Activated CD8-positive, alpha-beta memory T cell treated with anti-CD3 and anti-CD28 coated beads for 48 hours (primary cell): ENCODE data around the gene KLF17.

ENCODE experiments used
- DNase-seq, 3 experiments: peaks; one replicate each; pipeline ENCODE4 v3.0.0-alpha.2; 2020; ENCODE audit warnings: low read depth in 2 of 3, low spot score in 2 of 3

The KLF17 gene, protein sequence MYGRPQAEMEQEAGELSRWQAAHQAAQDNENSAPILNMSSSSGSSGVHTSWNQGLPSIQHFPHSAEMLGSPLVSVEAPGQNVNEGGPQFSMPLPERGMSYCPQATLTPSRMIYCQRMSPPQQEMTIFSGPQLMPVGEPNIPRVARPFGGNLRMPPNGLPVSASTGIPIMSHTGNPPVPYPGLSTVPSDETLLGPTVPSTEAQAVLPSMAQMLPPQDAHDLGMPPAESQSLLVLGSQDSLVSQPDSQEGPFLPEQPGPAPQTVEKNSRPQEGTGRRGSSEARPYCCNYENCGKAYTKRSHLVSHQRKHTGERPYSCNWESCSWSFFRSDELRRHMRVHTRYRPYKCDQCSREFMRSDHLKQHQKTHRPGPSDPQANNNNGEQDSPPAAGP

DNA sequence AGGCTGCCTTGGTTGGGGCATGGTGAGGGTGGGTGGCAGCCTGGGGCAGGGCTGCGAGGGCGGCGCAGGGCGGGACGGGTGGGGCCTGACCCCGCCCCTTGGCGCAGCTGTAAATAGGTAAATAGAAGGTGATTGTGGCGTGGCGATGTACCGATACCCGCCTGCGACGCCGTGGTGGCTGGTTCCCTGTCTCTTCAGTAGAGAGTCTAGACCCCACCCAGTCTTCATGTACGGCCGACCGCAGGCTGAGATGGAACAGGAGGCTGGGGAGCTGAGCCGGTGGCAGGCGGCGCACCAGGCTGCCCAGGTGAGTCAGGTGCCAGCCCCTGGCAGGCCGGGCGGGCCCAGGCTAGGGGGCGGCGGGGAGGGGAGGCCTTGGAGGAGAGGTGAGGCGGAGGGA, at the start of gene KLF17:
Gene KLF17 (plus strand): TSS at position 140 of the 400 bp plus-strand sequence. CDS start 87 bp downstream, at position 227.
- DNase-seq = no peak

DNA sequence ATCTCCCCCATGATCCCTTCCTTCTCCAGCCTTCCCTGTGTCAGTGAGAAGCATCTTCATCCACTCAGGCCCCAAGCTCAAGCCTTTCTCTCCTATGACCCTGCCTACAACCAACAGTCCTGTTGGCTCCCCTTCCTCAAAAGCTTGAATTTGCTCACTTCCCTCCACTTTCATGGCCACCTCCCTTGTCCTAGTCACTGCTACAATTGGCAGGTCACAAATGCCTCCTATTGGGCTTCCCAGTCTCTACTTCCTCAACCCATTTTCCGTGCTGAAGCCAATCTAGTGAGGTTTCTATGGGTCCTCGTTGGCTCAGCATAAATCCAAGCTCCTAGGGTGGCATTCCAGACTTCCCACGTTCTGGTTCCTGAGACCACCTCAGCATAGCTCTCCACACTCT, 47.2 kb upstream of the KLF17 start:
- no peak for DNase-seq

DNA sequence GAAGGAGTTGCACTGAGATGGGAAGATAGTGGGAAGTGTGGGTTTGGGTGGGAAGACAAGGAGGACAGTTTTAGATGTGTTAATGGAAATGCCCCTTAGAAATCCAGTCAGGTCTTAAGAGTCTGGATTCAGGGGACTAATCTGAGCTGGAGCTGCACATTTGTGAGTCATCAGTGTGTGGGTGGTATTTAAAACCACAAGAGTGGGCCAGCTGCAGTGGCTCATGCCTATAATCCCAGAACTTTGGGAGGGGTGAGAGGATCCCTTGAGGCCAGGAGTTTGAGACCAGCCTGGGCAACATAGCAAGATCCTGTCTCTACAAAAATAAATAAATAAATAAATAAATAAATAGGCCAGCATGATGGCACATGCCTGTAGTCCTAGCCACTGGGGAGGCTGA, 46.4 kb upstream of the KLF17 start:
- DNase-seq = no peak

DNA sequence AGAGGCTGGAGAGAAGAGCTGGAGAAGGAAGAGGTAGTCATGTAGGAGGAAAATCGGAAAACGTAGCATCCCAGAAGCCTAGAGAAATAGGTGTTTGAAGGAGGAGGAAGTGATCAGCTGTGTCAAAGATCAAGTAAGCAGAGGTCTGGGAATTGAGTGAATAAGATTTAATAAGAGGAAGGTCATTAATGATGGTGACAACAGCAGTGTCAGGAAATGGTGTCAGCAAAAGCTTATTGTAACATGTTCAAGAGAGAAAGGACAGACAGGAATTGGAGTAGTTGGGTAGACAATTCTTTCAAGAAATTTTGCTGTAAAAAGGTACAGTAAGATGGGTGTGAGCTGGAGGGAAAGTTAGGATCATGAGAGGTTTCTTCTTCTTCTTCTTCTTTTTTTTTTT, 45.8 kb upstream of the KLF17 start:
- no peak for DNase-seq

DNA sequence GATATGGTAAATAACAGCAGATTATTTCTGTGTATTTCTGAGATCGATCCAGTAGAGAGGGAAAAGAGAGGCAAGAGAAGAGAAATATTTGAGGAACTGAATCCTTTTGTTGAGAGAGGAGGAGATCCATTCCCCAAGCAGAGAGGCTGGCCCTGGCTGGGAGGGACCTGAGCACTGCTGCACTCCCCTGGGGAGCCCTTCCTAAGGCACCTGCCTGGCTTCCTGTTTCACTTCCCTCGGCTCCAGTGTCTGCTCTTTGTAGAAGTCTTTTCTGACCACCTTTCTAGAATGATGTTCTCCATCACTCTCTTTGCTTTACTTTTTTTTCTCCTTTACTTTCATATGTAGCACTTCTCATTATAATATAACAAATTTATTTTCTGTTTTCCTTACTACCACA, 45.1 kb upstream of the KLF17 start:
- no peak for DNase-seq

DNA sequence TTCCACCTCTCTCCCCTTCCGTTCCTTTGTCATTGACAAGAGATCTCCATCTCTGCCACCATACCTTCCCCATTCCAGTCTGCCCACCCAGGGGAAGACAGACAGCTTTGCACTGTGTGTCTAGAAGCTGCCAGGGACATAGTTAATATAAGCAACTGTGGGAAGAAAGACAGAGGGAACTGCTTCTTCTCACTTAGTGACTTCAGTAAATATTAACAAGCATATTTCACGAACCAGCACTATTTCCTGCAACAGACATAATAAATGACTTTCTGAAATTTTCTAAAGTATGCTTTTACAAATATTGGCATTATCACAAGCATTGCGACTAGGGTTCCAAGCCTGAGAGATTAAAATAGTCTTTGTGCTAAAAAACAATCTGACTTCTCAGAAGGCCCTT, 44.2 kb upstream of the KLF17 start:
- DNase-seq = no peak

DNA sequence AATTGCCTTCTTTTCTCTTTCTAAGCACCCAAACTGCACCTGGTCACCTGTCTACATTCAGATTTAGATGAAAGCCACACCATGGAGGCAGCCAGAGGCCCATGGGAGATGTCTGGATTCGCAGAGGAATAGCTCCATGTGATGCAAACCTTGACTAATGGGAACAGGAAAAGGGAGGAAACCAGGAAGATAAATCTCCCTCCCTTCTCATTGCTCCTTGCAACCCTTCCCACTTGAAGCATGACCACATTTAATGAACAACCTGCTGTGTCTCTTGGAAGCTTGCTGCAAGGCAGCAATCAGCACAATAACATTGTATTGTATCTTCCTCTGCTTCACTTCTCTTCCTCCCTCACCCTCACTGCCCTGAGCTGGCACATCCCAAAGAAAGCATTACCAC, 42.6 kb upstream of the KLF17 start:
- no peak for DNase-seq

DNA sequence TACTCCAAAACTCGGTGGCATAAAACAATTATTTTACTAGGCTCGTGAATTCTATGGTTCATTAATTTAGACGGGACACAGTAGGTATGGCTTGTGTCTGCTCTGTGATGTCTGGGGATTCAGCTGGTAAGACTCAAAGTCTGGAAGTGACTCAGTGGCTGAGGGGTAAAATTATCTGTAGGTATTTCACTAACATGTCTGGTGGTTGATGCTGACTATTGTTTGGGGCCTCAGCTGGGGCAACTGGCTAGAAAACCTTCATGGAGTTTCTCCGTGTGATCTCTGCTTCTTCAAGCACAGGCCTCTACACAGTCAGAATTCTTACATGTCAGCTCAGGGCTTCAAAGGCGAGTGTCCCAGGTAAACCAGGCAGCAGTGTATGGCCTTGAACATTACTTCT, 41.2 kb upstream of the KLF17 start:
- no peak for DNase-seq

DNA sequence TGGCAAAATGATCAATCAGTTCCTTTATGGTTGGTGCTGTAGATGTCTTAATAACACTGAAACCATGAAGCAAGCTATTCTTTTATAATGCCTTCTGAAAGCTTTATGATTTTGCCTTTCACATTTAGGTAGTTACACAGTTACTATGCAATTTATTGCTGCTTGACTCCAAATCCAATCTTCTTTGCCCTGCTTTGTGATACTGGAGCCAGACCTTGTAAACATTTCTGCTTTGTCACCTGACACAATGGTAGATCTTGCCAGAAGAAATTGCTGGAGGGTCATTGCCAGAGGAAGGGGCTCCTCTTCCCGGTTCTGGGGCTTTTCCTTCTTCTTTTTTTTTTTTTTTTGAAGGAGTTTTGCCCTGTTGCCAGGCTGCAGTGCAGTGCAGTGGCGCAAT, 40.5 kb upstream of the KLF17 start:
- DNase-seq = no peak

DNA sequence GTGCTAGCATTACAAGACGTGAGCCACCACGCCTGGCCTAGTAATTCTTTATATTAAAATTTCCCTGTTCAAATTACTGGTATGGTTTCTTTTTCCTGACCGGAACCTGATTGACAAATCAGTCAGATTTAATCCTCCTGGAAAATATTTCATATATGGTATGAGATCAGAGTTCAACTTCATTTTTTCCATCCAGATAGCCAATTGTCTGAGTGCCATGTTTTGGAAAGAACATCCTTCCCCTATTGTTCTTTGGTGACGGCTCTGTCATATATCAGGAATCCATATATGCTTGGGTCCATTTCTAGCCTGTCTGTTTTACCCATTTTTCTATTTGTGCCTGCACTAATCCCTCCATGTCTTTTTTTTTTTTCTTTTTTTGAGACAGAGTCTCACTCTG, 39.1 kb upstream of the KLF17 start:
- DNase-seq = no peak

DNA sequence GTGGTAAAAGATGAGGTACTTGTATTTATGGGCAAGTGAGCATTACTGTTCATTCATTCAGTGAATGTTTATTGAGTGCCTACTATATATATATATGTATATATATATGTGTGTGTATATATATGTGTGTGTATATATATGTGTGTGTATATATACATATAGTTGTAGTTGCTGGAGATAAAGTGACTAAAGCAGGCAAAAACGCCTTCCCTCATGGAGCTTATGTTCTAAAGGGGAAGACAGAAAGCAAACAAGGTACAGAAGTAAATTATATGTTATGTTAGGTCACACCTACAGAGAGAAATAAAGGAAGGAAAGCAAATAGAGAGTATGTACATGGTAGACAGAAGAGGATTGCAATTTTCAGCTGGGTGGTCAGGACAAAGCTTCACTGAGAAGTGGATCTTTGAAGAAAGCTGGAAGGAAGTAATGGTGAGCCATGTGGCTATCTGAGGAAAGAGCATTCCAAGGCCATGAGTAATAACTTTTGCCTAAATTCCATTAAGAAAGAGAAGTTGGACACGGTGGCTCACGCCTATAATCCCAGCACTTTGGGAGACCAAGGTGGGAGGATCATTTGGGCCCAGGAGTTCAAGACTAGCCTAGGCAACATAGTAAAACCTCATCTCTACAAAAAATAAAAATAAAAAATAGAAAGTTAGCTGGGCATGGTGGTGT, 33.5 kb upstream of the KLF17 start:
- no peak for DNase-seq

DNA sequence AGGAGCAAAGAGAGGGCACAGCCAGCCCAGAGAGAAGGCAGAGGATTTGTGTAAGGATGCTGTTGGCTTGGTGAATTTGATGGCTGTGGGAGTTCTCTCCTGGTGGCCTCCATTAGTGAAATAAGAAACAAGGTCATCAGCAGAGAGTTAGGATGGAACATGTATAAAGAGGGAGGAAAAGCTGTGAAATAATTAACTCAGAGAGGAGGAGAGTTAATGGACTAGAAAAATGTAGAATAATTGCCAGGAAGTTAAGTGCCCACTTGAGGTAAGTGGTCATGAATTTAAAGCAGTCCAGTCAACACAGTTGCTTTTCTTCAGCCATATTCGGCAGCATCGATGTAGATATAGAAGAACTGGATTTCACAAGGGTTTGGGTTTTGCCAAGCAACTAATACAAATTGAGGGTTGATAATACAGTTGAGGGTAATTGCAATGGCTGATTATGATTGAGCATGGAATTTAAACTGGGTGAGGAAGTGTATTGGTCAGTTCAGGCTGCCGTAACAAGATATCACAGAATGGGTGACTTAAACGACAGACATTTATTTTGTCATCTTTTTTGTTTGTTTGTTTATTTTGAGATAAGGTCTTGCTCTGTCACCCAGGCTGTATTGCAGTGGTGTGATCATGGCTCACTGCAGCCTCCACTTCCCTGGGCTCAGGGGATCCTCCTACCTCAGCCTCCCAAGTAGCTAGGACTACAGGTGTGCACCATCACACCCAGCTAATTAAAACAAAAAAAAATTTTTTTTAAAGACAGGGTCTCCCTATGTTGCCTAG, 31.7 kb upstream of the KLF17 start:
- DNase-seq = no peak

DNA sequence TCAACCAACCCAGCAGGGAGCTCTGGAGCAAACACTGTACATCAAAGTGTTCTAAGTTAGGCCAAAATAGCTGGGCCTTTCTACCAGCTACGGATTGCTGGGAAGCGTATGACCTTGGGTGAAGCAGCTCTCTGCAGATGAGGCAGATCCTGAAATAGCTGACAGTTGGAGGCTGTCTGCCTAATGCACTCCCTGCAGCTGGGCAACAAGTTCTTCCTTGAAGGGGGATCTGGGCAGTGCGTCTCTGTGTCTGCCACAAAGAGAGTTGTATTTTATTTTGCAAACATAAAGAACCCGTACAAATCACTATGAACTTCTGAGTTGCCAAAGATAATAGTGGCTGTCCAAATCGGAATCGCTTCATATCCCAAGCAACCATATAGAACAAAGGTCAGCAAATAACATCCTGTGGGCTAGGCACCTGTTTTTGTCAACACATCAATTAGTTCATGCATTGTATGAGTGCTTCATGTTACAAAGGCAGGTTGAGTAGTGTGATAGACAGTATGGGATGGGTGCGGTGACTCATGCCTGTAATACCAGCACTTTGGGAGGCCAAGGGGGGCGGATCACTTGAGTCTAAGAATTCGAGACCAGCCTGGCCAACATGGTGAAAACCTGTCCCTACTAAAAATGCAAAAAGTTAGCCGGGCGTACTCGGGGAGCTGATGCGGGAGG, 29.1 kb upstream of the KLF17 start:
- DNase-seq = no peak

DNA sequence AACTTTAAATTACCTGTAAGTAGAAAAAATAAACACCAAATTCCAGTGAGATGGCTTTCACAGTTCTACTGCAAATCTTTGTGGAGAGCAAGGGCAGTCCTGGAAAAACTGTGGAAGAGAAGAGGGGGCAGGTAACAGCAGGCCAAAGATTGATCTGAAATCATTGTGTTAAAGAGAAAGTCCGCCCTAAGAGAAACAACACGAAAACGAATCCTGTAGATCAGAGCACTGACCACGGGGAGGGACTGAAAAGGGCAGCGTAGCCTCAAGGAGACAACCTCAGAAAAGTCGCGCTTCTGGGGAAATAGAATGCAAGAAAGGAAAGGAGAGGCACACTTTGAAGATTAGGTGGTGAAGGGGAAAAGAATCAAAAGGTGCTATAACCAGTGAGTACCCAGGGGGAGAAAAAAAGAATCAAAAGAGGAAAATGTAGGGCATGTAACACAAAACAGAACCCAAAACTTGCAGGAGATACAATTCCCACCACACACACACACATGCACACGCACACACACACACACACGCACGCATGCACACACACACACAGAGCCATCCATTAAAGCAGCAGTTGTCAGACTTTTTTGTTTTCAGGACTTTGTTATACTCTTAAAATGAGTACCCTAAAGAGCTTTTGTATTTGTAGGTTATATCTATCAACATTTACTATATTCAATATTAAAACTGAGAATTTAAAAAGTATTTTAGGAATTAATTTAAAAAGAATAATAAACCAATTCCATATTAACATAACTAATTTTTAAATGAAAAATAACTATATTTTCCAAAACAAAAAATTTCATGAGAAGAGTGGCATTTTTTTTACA, 28.0 kb upstream of the KLF17 start:
- DNase-seq = no peak

DNA sequence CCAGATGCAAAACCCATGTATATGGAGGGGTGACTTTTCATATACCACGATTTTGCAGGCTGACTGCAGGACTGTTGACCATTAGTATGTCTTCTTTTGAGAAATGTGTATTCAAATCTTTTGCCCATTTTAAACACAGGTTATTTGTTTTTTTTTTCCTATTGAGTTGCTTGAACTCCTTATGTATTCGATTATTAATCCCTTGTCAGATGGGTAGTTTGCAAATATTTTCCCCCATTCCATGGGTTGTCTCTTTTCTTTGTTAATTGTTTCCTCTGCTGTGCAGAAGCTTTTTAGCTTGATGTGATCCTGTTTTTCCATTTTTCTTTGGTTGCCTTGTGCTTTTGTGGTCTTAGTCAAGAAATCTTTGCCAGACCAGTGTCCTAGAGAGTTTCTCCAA, 24.6 kb upstream of the KLF17 start:
- no peak for DNase-seq

DNA sequence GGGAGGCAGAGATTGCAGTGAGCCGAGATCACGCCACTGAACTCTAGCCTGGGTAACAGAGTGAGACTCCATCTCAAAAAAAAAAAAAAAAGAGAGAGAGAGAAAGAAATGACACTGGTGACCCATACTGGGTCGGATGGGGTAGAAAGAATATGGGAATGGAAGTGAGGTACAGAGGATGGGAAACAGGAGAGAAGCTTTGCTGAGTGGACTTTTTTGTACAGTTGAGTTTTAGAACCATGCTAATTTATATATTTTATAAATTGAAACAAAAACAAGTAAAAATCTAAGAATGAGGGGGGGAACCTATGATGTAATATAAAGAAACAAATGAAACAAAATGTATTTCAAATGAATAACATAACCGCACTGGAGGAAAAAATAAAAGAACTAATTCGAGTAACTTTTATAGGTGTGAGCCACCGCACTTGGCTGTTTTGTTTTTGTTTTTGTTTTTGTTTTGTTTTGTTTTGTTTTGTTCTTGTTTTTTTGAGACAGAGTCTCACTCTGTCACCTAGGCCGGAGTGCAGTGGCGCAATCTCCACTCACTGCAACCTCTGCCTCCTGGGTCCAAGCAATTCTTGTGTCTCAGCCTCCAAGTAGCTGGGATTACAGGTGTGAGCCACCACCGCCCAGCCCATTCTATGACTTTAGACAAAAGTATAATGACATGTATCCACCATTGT, 18.3 kb upstream of the KLF17 start:
- DNase-seq = no peak

DNA sequence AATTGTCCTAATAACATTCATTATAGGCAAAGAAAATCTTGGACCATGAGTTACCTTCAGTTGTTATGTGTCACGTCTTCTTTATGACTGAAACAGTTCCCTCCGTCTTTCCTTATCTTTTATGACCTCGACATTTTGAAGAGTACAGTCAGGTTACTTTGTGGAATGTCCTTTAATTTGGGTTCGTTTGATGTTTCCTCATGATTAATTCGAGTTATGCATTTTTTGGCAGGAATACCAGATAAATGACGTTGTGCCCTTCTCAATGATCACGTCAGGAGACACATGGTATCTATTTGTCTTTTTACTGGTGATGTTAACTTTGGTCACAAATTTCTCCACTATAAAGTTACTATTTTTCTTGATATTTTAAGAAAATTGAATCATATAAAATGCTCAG, 17.3 kb upstream of the KLF17 start:
- no peak for DNase-seq

DNA sequence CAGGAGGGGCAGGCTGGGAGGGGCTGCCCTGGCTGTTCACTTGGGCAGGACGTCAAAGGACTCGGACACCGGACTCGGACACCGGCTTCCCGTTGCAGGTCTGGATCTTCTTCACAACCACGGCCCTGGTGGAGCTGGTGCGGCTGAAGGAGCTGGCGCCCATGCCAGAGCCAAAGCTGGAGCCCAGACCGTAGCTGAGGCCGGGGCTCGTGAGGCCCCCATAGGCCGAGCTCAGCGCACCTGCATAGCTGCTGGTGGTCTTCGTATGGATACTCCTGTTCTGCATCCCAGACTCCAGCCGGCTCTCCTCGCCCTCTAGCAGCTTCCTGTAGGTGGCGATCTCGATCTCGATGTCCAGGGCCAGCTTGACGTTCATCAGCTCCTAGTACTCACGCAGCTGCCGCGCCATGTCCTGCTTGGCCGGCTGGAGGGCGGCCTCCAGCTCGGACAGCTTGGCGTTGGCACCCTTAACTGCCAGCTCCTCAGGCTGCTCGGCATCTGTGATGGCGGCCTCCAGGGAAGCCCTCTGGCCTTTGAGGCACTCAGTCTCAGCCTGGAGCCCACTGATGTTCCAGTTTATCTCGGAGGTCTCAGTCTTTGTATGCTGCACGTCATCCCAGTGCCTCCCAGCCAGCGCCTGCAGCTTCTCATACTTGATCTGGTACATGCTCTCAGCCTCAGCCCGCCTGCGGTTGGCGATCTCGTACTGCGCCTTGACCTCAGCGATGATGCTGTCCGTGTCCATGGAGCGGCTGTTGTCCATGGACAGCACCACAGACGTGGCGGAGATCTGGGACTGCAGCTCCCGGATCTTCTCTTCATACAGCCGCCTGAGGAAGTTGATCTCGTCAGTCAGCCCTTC, 15.1 kb upstream of the KLF17 start:
- DNase-seq = no peak

DNA sequence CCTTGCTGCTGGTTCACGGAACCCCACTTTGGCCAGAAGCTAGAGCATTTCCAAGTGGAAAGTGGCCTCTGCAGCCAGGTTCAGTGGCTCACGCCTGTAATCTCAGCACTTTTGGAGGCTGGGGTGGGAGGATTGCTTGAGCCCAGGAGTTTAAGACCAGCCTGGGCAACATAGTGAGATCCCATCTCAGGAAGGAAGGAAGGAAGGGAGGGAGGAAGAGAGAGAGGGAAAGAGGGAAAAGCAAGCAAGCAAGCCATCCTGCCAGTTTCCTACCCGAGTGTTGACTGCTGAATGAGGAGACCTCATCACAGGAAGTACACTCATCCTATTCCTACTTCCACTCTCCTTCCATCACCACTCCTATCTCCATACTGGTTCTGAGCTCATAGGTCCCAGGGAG, 12.8 kb upstream of the KLF17 start:
- DNase-seq = no peak
